Fibroblast of skin of abdomen (primary cell): ENCODE data around the gene MFSD6L.
"Not testable (repeated sequence)": the region's sequence is repeated elsewhere in the genome, so short reads cannot be mapped to it uniquely, and the experiment has no call there.

Source experiments
- DNase-seq: peaks from one replicate; pipeline ENCODE4 v3.0.0-alpha.2; 2013

The MFSD6L gene

GRCh38 chr17:8826808-8827435 is 27.8 kb upstream of the MFSD6L start:
- DNase-seq = no peak

- no peak for DNase-seq
These were observed 26.6 kb upstream of the MFSD6L start for GRCh38 chr17:8825802-8826201.

GRCh38 chr17:8823279-8823678 is 24.1 kb upstream of the MFSD6L start:
- DNase-seq = no peak

- DNase-seq = no peak
These were observed 23.4 kb upstream of the MFSD6L start for GRCh38 chr17:8822401-8823035.

GRCh38 chr17:8821446-8822105 is 22.4 kb upstream of the MFSD6L start:
- no peak for DNase-seq

GRCh38 chr17:8820311-8821010 is 21.3 kb upstream of the MFSD6L start:
- no peak for DNase-seq

- no peak for DNase-seq
These were observed 19.6 kb upstream of the MFSD6L start for GRCh38 chr17:8818654-8819330.

- no peak for DNase-seq
These were observed 18.9 kb upstream of the MFSD6L start for GRCh38 chr17:8818047-8818446.

GRCh38 chr17:8806926-8807550 is 7.9 kb upstream of the MFSD6L start:
- no peak for DNase-seq

- DNase-seq = no peak
These were observed 7.2 kb upstream of the MFSD6L start for GRCh38 chr17:8806253-8806925.

GRCh38 chr17:8805396-8805795 is 6.2 kb upstream of the MFSD6L start:
- DNase-seq = not testable (repeated sequence)

- DNase-seq = no peak
These were observed 4.6 kb upstream of the MFSD6L start for GRCh38 chr17:8803531-8804420.

GRCh38 chr17:8801135-8801840 is 2.1 kb upstream of the MFSD6L start:
- DNase-seq = no peak

- no peak for DNase-seq
These were observed 1.5 kb upstream of the MFSD6L start for GRCh38 chr17:8800656-8801055.

- DNase-seq = peak; percentile 31
These were observed 526 bp upstream of the MFSD6L start for GRCh38 chr17:8799570-8800212.

GRCh38 chr17:8798176-8798845 is 854 bp downstream of the MFSD6L start:
- DNase-seq = no peak

- DNase-seq = no peak
These were observed 1.5 kb downstream of the MFSD6L start for GRCh38 chr17:8797621-8798175.

- peak; percentile 21 for DNase-seq
These were observed 4.5 kb downstream of the MFSD6L start for GRCh38 chr17:8794636-8795035.

GRCh38 chr17:8793649-8794048 is 5.5 kb downstream of the MFSD6L start:
- DNase-seq = no peak
